HT-29 (cell line): ENCODE data around the gene NEB. TPM values are rescaled to one million over a fixed set of nuclear protein-coding genes. Genes with fewer than 3 reads are reported as not detected.

Source experiments
- DNase-seq: peaks from one replicate; pipeline ENCODE4 v3.0.0-alpha.2; 2015; ENCODE audit warnings: low spot score
- total RNA-seq: library from RNA; depleted of rRNA; stranded (reverse); fragments of >200 nt; shearing (Covaris generic); gene quantifications from 2 replicates; pipeline ENCODE4 v1.2.3, GENCODE V29; 2014; rRNA removed

Gene NEB, protein sequence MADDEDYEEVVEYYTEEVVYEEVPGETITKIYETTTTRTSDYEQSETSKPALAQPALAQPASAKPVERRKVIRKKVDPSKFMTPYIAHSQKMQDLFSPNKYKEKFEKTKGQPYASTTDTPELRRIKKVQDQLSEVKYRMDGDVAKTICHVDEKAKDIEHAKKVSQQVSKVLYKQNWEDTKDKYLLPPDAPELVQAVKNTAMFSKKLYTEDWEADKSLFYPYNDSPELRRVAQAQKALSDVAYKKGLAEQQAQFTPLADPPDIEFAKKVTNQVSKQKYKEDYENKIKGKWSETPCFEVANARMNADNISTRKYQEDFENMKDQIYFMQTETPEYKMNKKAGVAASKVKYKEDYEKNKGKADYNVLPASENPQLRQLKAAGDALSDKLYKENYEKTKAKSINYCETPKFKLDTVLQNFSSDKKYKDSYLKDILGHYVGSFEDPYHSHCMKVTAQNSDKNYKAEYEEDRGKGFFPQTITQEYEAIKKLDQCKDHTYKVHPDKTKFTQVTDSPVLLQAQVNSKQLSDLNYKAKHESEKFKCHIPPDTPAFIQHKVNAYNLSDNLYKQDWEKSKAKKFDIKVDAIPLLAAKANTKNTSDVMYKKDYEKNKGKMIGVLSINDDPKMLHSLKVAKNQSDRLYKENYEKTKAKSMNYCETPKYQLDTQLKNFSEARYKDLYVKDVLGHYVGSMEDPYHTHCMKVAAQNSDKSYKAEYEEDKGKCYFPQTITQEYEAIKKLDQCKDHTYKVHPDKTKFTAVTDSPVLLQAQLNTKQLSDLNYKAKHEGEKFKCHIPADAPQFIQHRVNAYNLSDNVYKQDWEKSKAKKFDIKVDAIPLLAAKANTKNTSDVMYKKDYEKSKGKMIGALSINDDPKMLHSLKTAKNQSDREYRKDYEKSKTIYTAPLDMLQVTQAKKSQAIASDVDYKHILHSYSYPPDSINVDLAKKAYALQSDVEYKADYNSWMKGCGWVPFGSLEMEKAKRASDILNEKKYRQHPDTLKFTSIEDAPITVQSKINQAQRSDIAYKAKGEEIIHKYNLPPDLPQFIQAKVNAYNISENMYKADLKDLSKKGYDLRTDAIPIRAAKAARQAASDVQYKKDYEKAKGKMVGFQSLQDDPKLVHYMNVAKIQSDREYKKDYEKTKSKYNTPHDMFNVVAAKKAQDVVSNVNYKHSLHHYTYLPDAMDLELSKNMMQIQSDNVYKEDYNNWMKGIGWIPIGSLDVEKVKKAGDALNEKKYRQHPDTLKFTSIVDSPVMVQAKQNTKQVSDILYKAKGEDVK (N-terminal part only)
- total RNA-seq, result 1.0 and 1.2 TPM in 2 replicates

- DNase-seq, result no peak
These were observed at the start of gene NEB for GRCh38 chr2:151733771-151734672. Gene NEB (minus strand): TSS chr2:151734476. CDS start chr2:151733156, 1,320 bp downstream.

DNA sequence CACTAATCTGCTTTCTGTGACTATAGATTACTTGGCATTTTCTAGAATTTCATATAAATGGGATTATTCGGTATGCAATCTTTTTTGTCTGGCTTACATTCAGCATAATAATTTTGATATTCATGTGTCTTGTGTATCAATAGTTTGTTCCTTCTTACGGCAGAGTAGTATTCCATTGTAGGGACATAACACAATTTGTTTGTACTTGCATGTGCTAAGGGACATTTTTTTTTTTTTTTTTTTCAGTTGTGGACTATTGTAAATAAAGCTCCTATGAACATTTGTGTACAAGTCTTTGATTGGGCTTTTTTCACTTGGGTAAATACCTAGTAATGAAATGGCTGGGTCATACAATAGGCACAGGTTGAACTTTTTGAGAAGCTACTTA lies 48.9 kb upstream of the NEB start:
- no peak for DNase-seq

DNA sequence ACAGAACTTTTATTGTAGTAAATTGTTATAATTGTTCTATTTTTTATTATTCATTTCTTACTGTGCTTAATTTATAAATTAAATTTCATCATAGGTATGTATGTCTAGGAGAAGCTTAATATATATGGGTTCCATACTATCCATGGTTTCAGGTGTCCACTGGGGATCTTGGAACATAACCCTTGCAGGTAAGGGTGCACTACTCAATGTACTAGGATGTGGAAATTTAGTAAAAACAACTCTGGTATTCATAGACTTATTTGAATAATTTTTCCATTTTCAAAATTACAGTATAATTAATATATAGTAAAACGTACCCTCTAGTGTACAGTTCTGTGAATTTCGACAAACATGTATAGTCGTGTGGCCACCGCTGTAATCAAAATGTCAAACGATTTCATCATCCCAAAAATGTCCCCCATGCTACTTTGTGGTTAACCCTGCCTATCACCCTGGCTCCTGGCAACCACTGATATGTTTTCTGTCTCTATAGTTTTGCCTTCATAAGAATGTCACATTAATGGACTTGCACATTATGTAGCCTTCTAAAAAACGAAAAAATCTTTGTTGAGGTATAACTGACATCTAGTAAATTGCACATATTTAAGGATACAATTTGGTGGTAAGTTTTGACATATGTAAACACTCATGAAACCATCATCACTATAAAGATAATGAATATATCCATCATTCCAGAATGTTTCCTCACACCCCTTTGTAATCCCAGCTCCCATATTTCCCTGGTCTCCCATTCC lies 48.3 kb upstream of the NEB start:
- no peak for DNase-seq

DNA sequence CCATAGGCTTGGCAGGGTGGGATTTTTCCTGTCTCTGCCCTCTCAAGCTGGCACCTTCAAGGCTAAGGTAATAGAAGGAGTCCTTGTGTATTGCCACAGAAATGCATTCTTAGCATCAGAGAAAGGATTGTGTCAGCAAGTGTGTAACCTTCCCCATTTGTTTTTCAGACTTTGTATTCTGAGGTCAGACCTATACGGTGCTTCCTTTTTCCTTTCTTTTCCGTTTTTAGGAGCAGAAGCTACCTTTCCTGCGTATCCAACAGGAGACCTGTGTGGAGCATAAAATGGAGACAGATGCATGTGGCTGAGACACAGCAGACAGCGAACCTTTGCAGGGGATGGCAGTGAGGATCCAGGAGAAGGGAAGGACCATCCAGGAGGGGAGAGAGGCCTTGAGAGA lies 47.4 kb upstream of the NEB start:
- no peak for DNase-seq

DNA sequence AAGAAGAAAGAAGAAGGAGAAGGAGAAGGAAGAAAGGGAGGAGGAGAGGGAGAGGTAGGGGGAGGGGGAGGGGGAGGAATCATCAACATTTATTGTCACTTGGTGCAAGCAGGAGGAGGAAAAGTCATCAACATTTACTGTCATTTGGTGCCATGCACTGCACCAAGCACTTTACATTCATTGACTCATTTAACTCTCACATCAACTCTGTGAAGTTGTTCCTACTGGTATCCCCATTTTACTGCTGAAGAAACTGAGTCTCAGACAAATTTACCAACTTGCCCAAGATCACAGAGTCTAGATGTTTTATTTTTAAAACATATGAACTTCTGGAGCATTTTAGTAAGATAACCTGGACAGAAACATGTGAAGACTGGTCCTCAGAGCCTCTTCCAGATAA lies 46.7 kb upstream of the NEB start:
- no peak for DNase-seq

GRCh38 chr2:151777935-151778334 lies 43.7 kb upstream of the NEB start:
- no peak for DNase-seq

GRCh38 chr2:151777487-151777886 lies 43.2 kb upstream of the NEB start:
- DNase-seq, result no peak

DNA sequence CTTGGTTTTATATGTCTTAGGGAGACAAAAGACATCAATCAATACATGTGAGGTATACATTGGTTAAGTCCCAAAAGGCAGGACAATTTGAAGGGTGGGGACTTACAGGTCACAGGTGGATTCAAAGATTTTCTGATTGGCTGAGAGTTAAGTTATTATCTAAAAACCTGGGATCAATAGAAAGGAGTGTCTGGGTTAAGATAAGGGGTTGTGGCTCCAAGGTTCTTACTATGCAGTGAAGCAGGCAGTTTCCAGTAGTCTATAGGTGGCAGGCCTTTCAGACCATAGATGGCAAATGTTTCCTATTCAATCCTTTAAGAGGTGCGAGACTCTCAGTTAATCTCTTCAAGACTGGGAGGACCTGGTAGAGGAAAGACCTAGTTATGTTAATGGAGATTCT lies 42.1 kb upstream of the NEB start:
- DNase-seq, result no peak

DNA sequence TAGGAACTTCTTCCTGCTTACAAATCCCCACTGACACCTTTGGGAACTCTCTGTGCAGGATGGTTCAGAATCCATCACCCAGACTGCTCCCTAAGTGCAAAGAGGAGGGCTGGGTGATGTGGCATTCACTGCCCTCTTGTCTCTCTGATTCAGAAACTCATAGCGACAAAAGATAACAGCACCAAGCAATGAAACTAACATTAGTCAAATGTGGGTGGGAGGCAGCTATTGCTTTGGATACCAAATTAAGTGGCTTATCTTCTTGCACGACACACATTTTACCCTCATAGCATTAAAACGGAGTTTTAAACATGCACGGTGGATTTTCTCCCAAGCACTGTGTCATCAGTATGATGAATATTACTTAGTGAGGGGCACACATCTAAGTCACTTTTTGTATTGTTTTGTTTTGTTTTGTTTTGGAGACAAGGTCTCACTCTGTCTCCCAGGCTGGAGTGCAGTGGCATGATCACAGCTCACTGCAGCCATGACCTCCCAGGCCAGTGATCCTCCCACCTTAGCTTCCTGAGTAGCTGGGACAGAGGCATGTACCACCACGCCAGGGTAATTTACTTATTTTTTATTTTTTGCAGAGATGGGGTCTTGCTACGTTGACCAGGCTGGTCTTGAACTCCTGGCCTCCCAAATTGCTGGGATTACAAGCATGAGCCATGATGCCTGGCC lies 40.9 kb upstream of the NEB start:
- DNase-seq, result no peak

DNA sequence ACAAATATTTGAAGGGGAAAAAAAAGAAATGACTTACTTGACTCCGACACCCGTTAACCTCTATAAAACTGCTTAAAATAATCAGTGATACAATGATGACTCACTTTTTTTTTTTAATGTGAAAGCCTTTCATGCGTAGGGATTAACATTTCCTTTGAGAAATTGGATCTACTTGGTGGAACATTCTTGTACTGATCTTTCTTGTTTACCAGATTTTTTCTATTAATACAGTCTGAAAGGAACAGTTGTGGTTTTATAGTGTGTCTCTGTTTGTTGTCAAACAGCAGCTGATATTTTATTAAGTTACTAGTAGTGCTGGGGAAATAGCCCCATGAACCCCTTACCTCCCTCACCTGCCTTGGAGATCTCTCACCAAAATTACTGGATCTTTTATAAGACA lies 40.2 kb upstream of the NEB start:
- DNase-seq, result no peak

DNA sequence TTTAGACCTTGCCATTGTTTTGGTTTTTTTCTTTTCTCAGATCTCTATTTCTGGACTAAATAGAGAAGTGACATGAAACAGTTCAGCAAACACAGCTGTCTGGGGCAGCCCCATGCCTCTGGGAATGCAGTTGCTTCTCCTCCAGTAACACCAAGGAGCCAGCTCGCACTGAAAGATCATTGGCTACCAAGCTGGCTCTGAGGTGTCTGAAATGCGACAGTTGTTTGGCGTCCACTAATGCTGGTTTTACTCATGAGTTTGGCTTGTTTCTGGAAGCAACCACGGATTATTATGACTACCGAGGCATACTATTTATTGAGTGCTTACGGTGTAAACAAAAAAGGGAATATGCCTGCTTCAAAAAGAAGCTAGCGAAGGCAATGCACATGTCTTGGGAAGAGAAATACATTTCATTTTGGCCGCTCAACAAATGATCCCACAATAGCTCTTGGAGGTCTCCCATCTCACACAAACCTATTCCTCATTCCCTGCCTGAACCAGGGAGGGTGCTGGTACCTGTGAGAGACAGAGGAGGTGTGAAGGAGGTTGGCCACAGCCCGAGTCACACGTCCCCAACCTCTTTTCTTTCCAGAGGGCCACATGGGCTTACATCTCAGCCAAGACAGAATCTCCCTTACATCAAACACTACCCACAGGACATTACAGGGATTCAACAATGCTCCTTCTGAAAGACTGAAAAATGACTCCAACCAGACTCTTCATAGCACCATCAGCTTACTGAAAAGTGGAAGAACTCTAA lies 37.5 kb upstream of the NEB start:
- DNase-seq, result no peak

GRCh38 chr2:151770995-151771394 lies 36.7 kb upstream of the NEB start:
- DNase-seq, result no peak

DNA sequence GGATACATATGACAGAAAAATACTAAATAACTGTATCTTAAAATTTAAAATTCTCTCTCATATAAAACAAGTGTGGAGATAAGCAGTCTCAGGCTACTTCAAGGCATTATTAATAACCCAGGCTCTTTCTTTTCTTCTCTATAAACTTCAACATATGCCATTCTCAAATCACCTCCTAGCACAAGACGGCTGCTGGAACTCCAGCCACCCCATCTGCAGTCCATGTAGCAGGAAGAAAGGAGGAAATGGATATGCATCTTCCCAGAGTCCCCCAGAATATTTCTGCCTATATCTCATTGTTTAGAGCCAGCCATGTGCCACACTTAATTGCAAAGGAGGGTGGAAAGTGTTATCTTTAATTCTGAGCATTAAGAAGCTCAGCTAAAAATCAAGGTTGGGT lies 35.3 kb upstream of the NEB start:
- no peak for DNase-seq

- DNase-seq, result no peak
These were observed 33.3 kb upstream of the NEB start for GRCh38 chr2:151767536-151767935.

DNA sequence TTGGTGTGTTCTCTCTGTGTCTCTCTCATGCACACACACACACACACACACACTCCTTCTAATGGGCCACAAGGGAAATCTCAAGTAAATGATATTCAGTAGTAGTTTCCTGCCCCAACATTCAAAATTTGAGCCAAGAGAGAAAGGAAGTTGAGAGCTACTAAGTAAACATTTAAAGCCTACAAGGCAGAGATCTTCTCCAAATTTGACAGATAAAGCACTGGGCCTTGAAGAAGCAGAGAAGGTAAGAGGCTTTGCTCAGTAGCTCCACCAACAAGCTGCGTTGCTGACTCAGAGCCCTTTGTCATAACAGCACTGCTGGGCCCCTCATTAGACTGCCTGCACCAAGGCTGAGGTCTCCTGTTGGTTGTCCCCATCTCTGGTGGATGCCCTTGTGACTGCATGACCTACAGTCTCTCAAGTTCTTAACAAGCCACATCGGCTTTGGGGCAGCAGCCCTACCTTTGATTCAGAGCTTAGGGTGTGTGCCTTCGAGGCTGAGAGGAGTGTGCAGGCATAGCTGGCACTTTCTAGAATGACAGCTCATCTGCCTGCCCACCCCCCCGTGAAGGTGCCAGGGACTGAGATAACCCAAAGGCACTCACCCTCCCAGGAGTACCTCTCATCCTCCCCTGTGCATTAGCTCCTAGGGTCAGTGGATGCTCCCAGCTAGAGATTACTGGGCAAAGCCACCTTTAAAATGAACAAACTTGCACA lies 32.3 kb upstream of the NEB start:
- no peak for DNase-seq

- no peak for DNase-seq
These were observed 31.6 kb upstream of the NEB start for GRCh38 chr2:151765760-151766410.

- DNase-seq, result no peak
These were observed 28.4 kb upstream of the NEB start for GRCh38 chr2:151762694-151763093.

DNA sequence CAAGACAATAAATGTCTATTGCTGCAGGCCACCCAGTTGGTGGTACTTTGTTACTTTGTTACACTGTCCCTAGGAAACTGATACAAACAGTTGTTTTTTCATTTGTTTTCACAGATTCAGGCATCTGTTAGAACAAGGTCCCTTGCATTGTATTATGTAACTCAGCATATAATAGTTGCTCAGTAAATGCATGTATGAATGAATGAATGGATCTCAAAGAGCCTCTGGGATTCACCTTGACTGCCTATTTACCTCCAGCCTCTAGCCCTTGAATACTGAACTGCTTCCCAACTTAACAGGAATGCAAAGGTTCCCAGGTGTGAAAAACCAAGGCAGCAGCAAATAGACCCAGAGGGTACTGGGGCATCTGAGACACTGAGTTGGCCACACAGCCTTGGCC lies 27.4 kb upstream of the NEB start:
- DNase-seq, result no peak
